HG03108 (cell line): ENCODE data around the gene DUSP9.
"Not testable (repeated sequence)": the region's sequence is repeated elsewhere in the genome, so short reads cannot be mapped to it uniquely, and the experiment has no call there.

ENCODE experiments used
- ATAC-seq: cut with Tn5 transposase; IDR thresholded peaks from one replicate; pipeline ENCODE4 v1.9.1; 2021; ENCODE audit warnings: moderate library complexity; ENCODE audit not compliant: unreplicated experiment

Gene DUSP9, protein sequence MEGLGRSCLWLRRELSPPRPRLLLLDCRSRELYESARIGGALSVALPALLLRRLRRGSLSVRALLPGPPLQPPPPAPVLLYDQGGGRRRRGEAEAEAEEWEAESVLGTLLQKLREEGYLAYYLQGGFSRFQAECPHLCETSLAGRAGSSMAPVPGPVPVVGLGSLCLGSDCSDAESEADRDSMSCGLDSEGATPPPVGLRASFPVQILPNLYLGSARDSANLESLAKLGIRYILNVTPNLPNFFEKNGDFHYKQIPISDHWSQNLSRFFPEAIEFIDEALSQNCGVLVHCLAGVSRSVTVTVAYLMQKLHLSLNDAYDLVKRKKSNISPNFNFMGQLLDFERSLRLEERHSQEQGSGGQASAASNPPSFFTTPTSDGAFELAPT

DNA sequence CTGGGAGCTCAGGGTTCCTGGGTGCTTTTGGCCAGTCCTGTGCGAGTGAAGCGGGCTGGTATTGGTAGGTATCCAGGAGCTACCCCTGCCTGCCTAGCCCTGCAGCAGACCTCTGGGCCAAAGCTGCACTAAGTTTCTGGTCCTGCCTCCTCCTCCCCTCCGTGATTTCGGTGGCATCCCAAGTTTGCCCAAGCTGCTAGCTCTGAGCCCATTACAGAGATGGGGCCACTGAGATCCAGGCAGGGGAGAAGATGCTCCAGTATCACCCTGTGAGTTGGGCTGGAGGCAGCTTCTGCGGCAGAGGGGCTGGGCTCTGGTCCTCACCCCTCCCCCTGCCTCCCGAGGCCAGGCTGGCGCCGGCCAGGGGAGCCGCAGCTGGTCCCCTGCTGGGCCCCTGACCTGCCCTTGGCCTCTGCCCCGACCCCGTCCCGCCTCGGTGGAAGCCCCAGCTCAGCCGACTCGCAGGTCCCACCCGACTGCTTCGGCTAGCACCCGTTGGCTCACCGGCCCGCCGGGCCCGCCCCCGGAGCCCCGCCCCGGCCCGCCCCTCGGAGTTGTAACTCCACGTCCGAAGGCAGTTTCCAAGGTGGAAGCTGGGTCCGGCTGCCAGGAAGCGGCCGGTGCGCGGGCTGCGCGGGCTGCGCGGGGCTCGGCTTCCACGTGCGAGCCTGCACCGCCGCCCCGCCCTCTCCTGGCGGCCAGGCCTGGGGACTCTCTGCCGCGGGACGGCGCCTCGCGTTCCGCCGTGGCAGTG lies at the start of gene DUSP9:
Gene DUSP9 (plus strand): TSS at position 584 of the 754 bp plus-strand sequence. CDS start 751 bp downstream, outside the sequence.
- ATAC-seq = no peak

GRCh38 chrX:153598541-153599191 lies 48.3 kb upstream of the DUSP9 start, which contains the start of gene CCNQ:
TSS of gene CCNQ (minus strand) at chrX:153599139. CDS start at chrX:153599073, 66 bp downstream.
- ATAC-seq = peak; percentile 39

DNA sequence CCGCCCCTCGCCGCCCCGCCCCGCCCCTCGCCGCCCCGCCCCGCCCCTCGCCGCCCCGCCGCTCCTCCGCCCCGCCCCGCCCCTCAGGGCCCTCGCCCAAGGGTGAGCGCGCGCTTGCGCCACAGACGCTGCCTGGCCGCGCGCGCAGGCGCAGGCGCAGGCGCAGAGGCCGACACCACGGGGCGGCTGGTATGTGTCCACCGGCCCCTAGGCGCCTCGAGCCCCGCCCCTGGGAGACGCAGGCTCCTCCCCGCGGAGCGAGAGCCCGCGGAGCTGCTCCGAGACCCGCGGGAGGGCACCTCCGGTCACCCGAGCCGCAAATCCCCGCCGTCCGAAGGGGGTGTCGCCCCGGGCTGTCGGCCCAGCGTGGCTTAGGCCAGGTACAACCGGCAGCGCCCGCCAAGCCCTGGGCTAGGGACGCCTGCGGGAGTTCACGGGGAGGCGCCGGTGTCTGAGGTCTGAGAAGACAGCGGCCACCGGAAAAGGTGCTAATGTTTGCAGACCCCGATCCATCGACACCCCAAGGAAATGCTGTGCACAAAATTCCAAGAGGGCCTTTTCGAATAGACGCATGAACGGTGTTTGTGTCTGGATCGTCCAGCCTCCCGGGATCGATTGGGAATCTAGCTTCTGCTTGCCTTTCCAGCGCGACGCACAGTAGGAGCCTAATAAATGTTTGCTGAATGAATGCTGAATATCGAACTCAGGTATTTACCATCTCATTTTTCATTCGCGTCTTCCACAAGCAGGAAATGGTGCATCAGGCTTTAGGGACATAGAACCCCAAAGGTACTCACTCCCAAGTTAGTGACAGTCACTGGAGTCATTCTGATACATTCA lies 47.6 kb upstream of the DUSP9 start:
- ATAC-seq = peak; percentile 83

- no peak for ATAC-seq
Observed at GRCh38 chrX:153600032-153600373, 47.0 kb upstream of the DUSP9 start.

DNA sequence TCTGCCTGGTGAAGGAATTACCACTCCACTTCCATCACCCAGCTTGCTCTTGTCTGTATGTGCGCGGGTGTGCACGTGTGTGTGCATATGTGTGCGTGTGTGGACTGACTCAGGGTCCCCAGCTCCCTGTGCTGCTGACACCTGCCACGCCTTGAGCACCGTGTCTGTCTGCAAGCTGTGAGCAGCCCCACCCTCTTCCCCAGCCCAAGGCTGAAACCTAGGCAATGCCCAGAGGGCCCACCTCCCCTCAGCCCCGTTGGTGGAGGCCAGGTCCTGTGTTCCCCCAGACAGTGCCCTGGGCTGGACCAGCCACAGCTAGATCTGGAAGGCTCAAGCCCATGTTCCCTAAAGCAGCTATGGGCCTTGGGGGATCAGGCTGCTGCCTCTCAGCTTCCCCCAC lies 46.1 kb upstream of the DUSP9 start:
- ATAC-seq = no peak

DNA sequence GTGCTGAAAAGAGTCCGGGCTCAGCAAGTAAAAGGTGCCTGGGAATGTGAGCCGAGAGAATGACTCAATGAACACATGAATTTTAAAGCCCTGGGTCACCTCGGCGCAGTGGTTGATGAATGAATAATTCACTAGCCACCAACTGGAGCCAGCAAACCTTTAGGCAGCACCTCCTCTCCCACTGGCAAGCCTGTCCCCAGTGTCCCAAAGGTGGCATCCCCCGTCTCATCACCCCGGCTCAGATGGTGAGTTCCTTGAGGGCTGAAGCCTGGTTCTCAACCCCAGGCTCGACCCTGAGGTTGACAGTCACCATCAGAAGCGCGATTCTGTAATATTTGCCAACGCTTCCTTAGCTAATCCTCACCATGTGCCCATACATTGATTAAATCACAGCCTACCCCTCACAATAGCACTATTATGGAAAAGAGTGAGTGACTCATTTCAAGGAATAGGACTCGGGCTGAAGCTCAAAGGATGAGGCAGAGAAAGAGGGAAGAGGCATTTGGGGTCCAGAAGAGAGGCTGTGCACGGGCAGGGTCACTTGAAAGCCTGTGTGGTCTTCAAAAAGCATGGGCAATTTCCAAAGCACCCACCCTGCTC lies 45.4 kb upstream of the DUSP9 start:
- ATAC-seq = no peak

DNA sequence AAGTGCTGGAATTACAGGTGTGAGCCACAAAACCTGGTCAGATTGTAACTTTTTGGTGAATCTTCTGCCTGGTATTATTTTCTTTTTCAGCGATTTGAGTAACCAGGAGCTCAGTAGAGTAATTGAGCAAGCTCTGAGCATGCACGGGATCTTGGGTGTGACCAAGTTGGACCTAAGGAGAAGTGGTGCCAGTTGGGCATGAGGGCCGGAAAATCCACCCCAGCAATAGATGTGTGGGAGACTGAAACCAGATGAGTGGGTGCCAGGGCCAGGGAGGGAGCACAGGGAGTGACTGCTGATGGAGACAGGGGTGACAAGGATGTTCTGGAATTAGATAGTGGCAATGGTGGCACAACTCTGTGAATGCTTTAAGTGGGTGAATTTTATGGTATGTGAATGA lies 44.4 kb upstream of the DUSP9 start:
- no peak for ATAC-seq

GRCh38 chrX:153603131-153603656 lies 43.8 kb upstream of the DUSP9 start:
- no peak for ATAC-seq

GRCh38 chrX:153604666-153605380 lies 42.2 kb upstream of the DUSP9 start:
- not testable (repeated sequence) for ATAC-seq

DNA sequence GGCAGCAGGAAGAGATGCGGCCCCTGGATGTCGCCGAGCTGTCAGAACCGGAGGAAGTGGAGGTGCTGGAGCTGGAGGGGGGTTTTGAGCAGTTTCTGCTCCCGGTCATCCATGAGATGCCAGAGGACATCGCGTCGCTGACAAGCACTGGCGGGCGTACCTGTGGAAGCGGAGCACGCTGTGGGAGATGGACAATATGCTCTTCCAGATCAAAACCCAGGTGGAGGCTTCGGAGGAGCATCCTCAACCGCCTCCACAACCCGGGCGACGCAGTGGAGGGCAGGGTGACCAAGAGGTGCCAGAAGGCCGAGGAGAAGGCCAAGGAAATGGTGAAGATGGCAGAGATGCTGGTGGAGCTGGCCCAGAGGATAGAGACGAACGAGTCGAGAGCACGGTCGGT lies 40.5 kb upstream of the DUSP9 start:
- no peak for ATAC-seq

- ATAC-seq = no peak
Observed at GRCh38 chrX:153608376-153608775, 38.6 kb upstream of the DUSP9 start.

DNA sequence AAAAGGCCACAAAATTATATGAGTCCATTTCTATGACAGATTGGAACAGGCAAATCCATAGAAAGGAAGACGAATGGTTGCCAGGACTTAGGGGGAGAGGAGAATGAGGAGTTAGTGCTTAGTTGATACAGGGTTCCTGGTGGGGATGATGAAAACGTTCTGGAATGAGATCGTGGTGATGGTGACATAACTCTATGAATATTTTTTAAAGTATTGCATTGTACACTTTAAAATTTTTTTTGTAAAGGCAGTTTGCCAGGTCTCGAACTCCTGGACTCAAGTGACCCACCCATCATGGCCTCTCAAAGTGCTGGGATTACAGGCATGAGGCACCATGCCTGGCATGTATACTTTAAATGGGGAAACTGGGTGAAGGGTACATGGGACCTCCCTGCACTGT lies 38.2 kb upstream of the DUSP9 start:
- no peak for ATAC-seq

DNA sequence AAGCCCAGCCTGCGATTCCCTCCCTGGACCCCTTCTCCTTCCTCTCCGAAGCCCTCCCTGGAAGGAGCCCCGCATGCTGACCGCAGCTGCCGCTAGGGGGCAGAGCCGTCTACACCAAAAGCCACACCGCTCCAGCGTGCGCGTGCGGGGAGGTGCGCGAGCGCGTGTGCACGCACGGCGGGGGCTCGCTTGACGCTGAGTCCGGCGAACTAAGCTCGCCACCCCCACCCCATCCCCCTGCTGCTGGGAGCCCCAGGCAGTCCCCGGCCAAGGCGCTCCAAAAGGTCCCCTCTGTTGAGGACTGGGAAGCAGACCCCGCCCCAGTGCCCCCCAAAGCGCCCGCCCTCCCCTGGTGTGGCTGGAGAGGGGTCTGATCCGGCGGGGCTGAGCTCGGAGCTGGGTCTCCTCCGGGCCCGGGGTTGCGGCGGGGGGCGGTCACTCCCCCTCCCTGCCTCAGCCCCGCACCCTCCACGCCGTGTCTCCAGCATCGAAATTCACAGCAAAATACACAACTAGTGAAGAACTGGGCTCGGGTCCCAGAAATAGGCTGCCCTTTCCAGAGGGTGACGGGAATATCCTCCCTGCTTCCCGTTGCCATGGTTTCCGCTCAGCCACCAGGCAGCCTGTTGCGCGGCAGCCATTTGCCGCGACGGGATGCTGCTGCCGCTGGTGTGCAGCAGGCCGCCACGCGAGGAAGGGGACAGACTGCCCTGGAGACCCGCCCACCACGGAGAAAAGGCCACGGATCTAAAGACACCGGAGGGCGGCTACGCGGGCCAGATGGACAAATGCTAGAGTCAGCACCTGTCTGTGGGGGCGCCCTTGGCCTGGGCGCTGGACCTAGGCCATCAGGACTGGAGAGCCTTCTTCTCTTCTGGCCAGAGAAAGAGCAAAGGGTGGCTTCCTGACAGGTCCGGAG lies 36.8 kb upstream of the DUSP9 start:
- no peak for ATAC-seq

DNA sequence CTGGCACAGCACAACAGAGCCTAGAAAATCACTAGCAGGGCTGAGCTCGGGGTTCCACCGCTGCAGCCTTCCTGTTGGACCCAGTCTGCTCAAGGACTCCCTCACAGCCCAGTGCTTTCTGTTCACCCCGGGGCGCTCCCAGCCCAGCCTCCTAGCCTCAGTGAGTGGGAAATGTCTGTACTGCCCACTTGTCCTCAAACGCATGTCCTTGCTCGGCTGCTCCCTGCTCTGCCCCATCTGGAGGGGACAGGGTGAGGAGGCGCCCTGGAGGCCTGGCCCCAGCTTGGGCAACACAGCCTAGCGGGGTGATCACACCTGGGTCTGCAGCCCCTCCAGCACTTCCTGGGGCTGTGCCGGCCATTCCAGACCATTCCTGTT lies 36.2 kb upstream of the DUSP9 start:
- ATAC-seq = no peak

- ATAC-seq = no peak
Observed at GRCh38 chrX:153611298-153612095, 35.5 kb upstream of the DUSP9 start.

- no peak for ATAC-seq
Observed at GRCh38 chrX:153612413-153612812, 34.6 kb upstream of the DUSP9 start.

DNA sequence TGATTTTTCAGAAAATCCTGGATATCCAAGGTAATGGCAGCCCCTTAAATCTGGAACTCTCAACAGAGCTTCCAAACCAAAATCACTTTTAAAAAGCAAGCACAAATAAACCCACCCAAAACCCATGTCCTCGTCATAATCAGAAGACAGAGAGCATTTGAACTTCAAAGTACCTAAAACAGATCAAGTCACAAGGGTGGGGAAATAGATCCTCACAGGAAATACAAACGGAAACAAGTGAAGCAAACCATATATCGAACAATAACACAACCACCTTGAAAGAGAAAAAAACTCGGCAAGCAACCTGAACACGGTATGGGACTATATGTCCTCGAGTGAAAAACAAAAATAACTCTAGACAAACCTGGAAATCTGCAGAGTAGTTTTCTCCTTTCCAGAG lies 32.2 kb upstream of the DUSP9 start:
- no peak for ATAC-seq

GRCh38 chrX:153620576-153620975 lies 26.4 kb upstream of the DUSP9 start:
- ATAC-seq = no peak
